Measurements from ENCODE around the gene PARP14. TPM values are rescaled to one million over a fixed set of nuclear protein-coding genes. Genes with fewer than 3 reads are reported as not detected.
"Not testable (repeated sequence)": the region's sequence is repeated elsewhere in the genome, so short reads cannot be mapped to it uniquely, and the experiment has no call there.

The PARP14 gene
- total and polyA plus RNA-seq, 2 experiments from 2014 or later, result 8.5 to 33.1 TPM

- Histone ChIP-seq H3K4me2 (no peak overlapping the region), H3K9me2 (replicated peaks; ENCODE audit: insufficient read depth) (no peaks in the 10 kb centered on the region), H2AFZ (no peak overlapping the region), H3K9me3 (ENCODE audit: low read depth) (no peaks in the 10 kb centered on the region), H3K36me3 (replicated peaks; ENCODE audit: insufficient read depth, low read depth) (no peaks in the 10 kb centered on the region), H3K4me3 (no peak overlapping the region), H4K20me1 (ENCODE audit: insufficient read depth, poor library complexity, severe bottlenecking) (no peaks in the 10 kb centered on the region), H3K79me2 (no peaks in the 10 kb centered on the region), H3K4me1 (ENCODE audit: insufficient read depth) (no peaks in the 10 kb centered on the region), H3K27ac (no peak overlapping the region), H3K27me3 (no peaks in the 10 kb centered on the region)
- TF ChIP-seq EZH2phosphoT487 (IDR thresholded peaks at IDR 0.05; ENCODE audit: low read depth, severe bottlenecking, unreplicated experiment) (no peak), EZH2 (IDR thresholded peaks at IDR 0.05; ENCODE audit: borderline replicate concordance) (no peak)
- 81% methylated on average over 4 of the region's 4 CpGs for WGBS (ENCODE audit: low lambda C conversion rate, missing lambda C conversion rate)
- no peak for DNase-seq (ENCODE audit: low spot score)
Observed at GRCh38 chr3:122730240-122730639, 49.6 kb downstream of the PARP14 start.

DNA sequence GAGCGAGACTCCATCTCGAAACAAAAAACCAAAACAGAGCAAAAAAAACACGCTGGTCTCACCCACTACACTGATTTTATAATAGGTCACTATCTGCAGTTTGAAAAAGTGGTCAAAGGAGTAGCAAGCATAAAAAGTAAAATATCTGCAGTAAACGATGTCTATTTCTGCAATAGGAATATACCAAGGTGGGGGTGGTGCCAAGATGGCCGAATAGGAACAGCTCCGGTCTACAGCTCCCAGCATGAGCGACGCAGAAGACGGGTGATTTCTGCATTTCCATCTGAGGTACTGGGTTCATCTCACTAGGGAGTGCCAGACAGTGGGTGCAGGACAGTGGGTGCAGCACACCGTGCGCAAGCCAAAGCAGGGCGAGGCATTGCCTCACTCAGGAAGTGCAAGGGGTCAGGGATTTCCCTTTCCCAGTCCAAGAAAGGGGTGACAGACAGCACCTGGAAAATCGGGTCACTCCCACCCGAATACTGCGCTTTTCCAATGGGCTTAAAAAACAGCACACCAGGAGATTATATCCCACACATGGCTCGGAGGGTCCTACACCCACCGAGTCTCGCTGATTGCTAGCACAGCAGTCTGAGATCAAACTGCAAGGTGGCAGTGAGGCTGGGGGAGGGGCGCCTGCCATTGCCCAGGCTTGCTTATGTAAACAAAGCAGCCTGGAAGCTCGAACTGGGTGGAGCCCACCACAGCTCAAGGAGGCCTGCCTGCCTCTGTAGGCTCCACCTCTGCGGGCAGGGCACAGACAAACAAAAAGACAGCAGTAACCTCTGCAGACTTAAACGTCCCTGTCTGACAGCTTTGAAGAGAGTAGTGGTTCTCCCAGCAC is 52.3 kb downstream of the PARP14 start:
- H3K9me2 ChIP-seq (replicated peaks; ENCODE audit: insufficient read depth); H3K27me3 ChIP-seq; H3K4me3 ChIP-seq; DNase-seq (ENCODE audit: low spot score); H3K27ac ChIP-seq; H3K79me2 ChIP-seq; H3K9me3 ChIP-seq (ENCODE audit: low read depth); H3K4me1 ChIP-seq (ENCODE audit: insufficient read depth); H3K36me3 ChIP-seq (replicated peaks; ENCODE audit: insufficient read depth, low read depth); H4K20me1 ChIP-seq (ENCODE audit: insufficient read depth, poor library complexity, severe bottlenecking); H3K4me2 ChIP-seq; H2AFZ ChIP-seq: not testable (repeated sequence)
- WGBS (ENCODE audit: low lambda C conversion rate, missing lambda C conversion rate), result 99% methylated on average over 18 of the region's 22 CpGs

DNA sequence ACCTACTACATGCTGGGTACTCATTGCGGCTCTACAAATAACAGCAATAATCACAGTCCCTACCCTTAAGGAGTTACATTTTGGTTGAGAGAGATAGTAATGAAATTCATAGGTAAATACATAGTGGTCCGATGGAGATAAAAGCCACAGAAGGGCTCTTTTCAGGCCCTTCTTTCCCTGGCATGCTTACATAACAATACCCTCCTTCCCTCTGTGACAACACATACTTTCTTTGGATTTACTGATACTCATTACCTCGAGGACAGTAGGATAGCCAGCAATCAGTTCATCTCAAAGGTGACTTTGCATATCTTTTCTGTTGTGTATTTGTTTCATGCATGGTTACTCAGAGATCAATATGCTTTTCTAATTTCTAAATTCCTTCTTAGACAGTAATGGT is 58.5 kb downstream of the PARP14 start:
- H3K4me2 ChIP-seq, result no peak overlapping the region
- no peak overlapping the region for H3K27ac ChIP-seq
- H3K27me3 ChIP-seq, result no peaks in the 10 kb centered on the region
- no peak overlapping the region for H3K4me3 ChIP-seq
- H4K20me1 ChIP-seq (ENCODE audit: insufficient read depth, poor library complexity, severe bottlenecking), result no peaks in the 10 kb centered on the region
- WGBS (ENCODE audit: low lambda C conversion rate, missing lambda C conversion rate), result 81% methylated on average over 3 of the region's 3 CpGs
- H2AFZ ChIP-seq, result no peak overlapping the region
- no peaks in the 10 kb centered on the region for H3K9me3 ChIP-seq (ENCODE audit: low read depth)
- H3K9me2 ChIP-seq (replicated peaks; ENCODE audit: insufficient read depth), result no peaks in the 10 kb centered on the region
- TF ChIP-seq CTCF (IDR thresholded peaks at IDR 0.05; ENCODE audit: poor library complexity) (no peak), EZH2phosphoT487 (IDR thresholded peaks at IDR 0.05; ENCODE audit: low read depth, severe bottlenecking, unreplicated experiment) (no peak), EZH2 (IDR thresholded peaks at IDR 0.05; ENCODE audit: borderline replicate concordance) (no peak)
- H3K79me2 ChIP-seq, result no peaks in the 10 kb centered on the region
- no peaks in the 10 kb centered on the region for H3K36me3 ChIP-seq (replicated peaks; ENCODE audit: insufficient read depth, low read depth)
- DNase-seq (ENCODE audit: low spot score), result no peak
- H3K4me1 ChIP-seq (ENCODE audit: insufficient read depth), result no peaks in the 10 kb centered on the region

DNA sequence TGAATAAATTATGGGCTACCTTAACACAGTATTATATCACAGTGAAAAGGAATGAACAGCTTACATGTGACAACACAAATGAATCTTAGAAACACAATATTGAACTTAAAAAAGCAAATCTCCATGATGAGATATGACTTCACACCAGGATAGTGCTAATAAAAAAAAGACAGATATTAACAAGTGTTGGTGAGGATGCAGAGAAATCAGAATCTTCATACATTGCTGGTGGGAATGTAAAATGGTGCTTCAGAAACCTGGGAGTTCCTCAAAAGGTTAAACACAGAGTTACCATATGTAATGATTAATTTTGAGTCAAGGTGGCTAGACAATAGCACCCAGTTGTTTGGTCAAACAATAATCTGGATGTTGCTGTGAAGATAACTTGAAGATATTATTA is 61.6 kb downstream of the PARP14 start:
- no peaks in the 10 kb centered on the region for H3K9me3 ChIP-seq (ENCODE audit: low read depth)
- no peaks in the 10 kb centered on the region for H3K4me1 ChIP-seq (ENCODE audit: insufficient read depth)
- no peaks in the 10 kb centered on the region for H3K36me3 ChIP-seq (replicated peaks; ENCODE audit: insufficient read depth, low read depth)
- H3K27ac ChIP-seq, result no peak overlapping the region
- no peak overlapping the region for H3K4me3 ChIP-seq
- no peak overlapping the region for H3K4me2 ChIP-seq
- TF ChIP-seq EZH2 (IDR thresholded peaks at IDR 0.05; ENCODE audit: borderline replicate concordance) (no peak), CTCF (IDR thresholded peaks at IDR 0.05; ENCODE audit: poor library complexity) (no peak), EZH2phosphoT487 (IDR thresholded peaks at IDR 0.05; ENCODE audit: low read depth, severe bottlenecking, unreplicated experiment) (no peak)
- H3K9me2 ChIP-seq (replicated peaks; ENCODE audit: insufficient read depth), result no peaks in the 10 kb centered on the region
- H2AFZ ChIP-seq, result no peak overlapping the region
- no peaks in the 10 kb centered on the region for H3K79me2 ChIP-seq
- H3K27me3 ChIP-seq, result no peaks in the 10 kb centered on the region
- H4K20me1 ChIP-seq (ENCODE audit: insufficient read depth, poor library complexity, severe bottlenecking), result no peaks in the 10 kb centered on the region
- no peak for DNase-seq (ENCODE audit: low spot score)

Data from hepatocyte (in vitro differentiated cells).